Keratinocyte (primary cell): ENCODE data around the gene IKZF1.

Source experiments
- CTCF ChIP-seq, 3 experiments: IDR thresholded peaks in 1 of 3; conservative IDR thresholded peaks in 1 of 3; optimal IDR thresholded peaks in 1 of 3; 2 replicates in 2 of 3; 3 replicates in 1 of 3; pipeline versions ENCODE3 to v1.5.1; 2011; ENCODE audit warnings: low read length in 3 of 3, mild to moderate bottlenecking in 3 of 3, moderate library complexity in 2 of 3, control low read depth in 1 of 3, inconsistent platforms in 1 of 3; ENCODE audit not compliant: insufficient read depth in 2 of 3; ENCODE audit errors: extremely low read depth in 1 of 3
- EZH2 ChIP-seq: IDR thresholded peaks from one replicate; pipeline ENCODE4 v1.6.1; 2012; ENCODE audit warnings: inconsistent platforms, mild to moderate bottlenecking, low read length, moderate library complexity

- TF ChIP-seq EZH2: no peak
- no peak for TF ChIP-seq CTCF (optimal IDR thresholded peaks at IDR 0.05 in 1 of 3, IDR thresholded peaks at IDR 0.05 in 1 of 3, conservative IDR thresholded peaks at IDR 0.05 in 1 of 3; ENCODE audit: extremely low read depth in 1 of 3, insufficient read depth in 2 of 3, low read length in 3 of 3)
Measured at GRCh38 chr7:50266635-50267386, 37.7 kb upstream of the IKZF1 start.
